SH-SY5Y (cell line): ENCODE measurements around the gene CDH4.

ENCODE experiments used
- GATA2 ChIP-seq: IDR thresholded peaks from 2 replicates; pipeline ENCODE4 v1.6.1; 2011; ENCODE audit warnings: mild to moderate bottlenecking, low read depth, low read length
- GATA3 ChIP-seq: IDR thresholded peaks from 2 replicates; pipeline ENCODE4 v1.6.1; 2011; ENCODE audit warnings: low read depth, mild to moderate bottlenecking, low read length, moderate library complexity

DNA sequence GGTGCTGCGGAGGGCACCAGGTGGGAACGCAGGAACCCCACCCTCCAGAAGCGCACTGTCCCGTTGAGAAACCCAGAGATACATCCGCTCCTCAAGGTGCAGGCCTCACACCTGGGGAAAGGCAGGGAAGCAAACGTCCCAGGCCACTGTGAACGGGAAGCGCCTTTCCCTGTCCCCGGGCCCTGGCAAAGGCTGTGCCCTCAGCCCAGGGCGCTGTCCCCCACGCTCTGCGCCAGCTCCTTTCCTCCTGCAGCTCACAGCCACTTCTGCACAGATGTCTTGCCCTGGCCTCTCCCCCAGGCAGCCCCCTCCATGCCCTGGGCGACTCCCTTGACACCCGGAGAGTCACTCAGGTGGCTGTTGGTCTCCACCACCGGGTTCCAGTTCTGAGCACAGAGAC, 609.8 kb downstream of the CDH4 start:
- no peak for TF ChIP-seq GATA3
- no peak for TF ChIP-seq GATA2
